ENCODE results near the gene TEKT4.
"Not testable (repeated sequence)": the region's sequence is repeated elsewhere in the genome, so short reads cannot be mapped to it uniquely, and the experiment has no call there.

Gene TEKT4

DNA sequence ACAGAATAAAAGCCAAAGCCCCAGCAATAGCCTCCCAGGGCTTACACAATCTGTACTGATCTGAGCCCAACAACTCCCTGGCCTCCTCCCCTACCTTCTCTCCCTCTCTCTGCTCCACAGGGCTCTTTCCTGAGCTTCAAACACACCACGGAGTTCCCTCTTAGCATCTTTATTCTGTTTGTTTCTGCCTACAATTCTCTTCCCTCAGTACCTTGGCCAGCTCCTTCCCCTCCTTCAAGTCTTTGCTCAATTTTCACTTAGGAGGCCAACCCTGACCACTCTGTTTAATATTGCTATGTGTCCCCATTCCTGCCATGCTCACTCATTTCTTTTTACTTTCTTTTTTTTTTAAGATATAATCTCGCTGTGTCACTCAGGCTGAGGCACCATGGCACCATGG is 53.8 kb downstream of the TEKT4 start:
- not testable (repeated sequence) for H3K27me3 ChIP-seq (replicated peaks; ENCODE audit: control insufficient read depth, insufficient read depth, low read length, poor library complexity, severe bottlenecking); H3K9me3 ChIP-seq (ENCODE audit: control insufficient read depth, low read length); H3K4me1 ChIP-seq (ENCODE audit: control insufficient read depth, insufficient read depth, low read length, poor library complexity, severe bottlenecking); H3K36me3 ChIP-seq (ENCODE audit: control insufficient read depth, insufficient read depth, low read length); H3K4me3 ChIP-seq (ENCODE audit: insufficient read depth, low read depth, low read length, poor library complexity, severe bottlenecking); H3K27ac ChIP-seq (ENCODE audit: insufficient read depth, low read length, poor library complexity, severe bottlenecking); DNase-seq
